Measurements from ENCODE around the gene ERF.

Gene ERF

DNA sequence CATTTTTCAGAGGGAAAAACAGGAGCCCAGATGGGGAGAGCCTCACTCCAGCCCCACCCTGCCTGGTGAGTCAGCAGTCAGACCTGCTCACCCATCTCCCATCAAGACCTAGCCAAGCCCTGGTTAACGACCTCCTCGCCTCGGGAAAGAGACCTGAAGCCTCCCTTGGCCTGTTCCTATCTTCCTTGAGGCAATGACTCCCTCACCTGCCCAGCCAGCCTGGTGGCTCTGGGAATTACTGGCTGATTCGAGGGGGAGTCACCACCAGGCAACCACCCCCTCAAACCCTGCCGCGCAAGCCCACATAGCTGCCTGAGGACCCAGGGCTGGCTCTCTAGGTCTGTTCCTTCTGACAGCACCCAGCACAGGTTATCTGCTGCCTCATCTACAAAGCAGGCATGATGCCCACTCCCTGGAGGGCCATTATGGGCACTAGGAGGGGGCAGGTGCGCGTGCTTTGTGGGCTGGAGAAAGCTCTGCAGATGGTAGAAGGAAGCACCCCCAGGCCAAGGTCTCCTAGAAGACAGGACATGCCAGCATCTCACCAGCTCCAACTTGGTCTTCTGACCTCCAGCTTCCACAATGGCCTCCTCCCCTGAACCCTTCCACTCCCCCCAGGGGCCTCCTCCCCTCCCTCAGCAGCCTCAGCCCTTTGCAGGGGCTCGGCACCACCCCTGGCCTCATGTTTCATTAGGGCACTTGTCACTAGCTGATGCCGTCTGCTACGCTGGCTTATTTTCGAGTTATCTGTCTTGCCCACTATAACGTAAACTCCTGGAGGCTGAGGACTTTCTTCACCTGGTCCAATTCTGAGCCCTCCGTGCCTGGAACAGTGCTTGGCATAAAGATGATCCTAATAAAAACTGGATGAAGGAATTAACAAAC, 47.8 kb downstream of the ERF start:
- intact Hi-C loops (cut with DNase I), result no loop called here
- peak in 11 of 42 donors; percentile 18 to 62 (median 29) for DNase-seq

DNA sequence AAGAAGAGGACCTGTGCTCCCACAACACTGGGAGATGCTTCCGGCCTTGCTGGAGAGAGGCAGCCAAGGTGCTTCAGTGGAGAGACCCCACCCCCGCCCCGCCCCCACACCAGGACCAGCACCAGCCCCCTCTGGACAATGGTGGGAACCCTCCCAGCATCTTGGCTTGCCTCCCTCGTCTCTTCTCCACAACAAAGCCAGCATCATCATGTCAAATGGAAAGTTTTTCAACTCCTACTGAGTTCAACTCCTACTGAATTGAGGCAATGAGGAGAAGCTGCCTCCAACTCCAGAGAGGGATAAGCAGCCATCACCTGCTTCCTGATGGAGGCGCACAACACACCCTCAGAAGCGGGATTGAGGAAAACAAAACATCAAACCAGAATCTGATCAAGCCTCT, 50.3 kb downstream of the ERF start:
- intact Hi-C loops (cut with DNase I), result no loop called here
- no peak for DNase-seq

DNA sequence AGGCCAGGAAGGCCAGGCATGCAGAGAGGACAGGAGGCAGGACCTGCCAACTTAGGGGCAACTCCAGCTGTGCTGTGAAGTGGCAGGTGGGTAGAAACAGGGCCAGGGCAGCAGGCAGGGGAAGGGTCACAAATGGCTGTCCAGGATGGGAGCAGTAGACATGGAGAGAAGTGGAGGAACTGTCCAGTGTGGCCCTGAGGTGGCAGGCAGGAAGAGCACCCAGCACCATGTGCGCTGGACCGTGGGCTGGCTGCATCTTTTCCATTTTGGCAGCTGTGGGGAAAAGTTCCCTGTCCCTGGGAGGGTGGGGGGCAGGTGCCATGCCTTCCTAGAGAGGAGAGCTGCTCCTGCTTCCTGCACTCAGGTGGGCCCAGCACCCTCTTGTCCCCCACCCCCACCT, 51.2 kb downstream of the ERF start:
- intact Hi-C loops (cut with DNase I), result no loop called here
- DNase-seq, result no peak

DNA sequence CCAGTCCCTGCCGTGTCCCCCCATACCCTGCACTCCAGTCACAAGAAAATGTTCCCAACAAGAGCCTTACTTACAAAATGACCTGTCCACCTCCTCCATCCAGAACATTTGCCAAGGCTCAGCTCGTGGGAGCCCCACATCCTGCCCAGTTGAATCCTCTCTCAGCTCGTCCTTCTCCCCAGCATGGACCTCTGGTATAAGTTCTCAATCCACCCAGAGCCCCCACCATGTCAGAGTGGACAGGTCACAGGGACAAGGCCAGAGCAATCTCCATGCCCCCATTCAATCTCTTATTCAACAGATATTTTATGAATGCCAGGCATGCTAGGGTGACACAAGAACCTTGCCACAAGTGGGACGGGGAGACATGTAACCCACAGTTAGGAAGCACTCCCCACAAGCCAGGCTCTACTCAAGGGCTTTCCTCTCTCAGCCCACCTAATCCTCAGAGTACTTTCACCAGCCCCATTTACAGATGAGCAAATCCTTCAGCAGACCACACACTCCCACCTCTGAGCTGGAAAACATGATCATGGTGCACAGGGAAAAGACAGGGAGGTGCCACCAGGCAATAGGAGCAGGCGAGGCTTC, 52.5 kb downstream of the ERF start:
- no peak for DNase-seq
- intact Hi-C loops (cut with DNase I), result no loop called here

DNA sequence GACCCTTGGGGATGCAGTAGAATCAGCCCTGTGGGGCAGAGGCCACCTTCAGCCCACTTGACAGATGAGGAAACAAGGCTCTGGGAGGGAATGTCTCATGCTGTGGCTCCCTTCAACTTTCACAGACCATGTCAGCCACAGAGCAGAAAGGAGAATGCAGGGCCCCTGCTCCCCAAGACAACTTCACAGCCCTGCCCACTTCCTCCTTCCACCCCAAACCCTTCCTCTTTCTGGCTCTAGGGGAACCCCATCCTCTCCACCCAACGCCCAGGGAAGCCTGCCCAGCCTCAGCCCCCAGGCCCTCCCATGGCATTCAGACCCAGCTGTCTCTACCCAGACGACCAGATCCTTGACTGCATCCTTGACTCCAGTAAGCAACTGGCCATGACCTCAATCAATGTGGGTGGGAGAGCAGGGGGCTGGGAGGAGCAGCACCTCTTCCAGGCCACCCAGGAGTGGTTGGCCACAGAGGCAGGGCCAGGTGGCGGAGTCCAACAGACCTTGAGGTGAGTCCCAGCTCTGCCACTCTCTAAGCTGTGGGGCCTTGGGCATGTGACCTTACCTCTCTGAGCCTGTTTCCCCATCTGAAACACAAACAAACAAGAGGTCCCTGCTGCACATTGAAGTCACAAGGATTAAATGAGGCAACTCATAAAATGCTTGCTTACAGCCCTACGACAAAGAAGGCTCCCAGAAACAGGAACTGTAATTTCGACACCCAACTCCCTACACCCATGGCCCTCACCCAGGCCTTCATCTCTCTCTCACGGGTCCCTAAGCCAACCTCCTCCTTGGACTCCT, 53.2 kb downstream of the ERF start:
- peak in 18 of 42 donors; percentile 16 to 60 (median 36) for DNase-seq
- intact Hi-C loops (cut with DNase I), result no loop called here

DNA sequence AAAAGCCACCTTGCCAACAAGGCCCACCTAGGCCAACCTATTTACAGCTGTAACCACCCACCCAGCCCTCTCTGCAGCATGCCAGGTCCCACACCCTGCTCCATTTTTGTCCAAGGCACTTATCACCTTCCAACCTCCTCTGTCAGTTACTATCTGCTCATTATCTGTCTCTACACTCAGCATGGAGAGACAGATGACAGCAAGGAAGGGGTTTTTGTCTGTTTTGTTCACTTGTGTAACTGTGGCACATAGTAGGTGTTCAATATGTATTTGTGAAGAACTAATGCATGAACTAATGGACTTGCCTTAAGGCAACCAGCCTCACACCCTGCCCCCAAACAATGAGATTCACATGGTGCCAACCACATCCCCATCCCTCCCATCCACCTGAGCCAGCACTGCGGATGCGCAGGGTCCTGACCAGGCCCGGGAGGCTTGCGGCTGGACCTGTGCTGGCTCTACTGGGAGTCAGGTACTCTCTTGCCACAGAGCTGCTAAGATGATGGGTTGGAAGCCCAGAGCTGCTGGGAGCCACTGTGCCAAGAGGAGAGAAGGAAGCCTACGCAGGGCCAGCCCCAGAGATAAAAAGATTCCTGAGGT, 54.7 kb downstream of the ERF start:
- intact Hi-C loops (cut with DNase I), result no loop called here
- no peak for DNase-seq

DNA sequence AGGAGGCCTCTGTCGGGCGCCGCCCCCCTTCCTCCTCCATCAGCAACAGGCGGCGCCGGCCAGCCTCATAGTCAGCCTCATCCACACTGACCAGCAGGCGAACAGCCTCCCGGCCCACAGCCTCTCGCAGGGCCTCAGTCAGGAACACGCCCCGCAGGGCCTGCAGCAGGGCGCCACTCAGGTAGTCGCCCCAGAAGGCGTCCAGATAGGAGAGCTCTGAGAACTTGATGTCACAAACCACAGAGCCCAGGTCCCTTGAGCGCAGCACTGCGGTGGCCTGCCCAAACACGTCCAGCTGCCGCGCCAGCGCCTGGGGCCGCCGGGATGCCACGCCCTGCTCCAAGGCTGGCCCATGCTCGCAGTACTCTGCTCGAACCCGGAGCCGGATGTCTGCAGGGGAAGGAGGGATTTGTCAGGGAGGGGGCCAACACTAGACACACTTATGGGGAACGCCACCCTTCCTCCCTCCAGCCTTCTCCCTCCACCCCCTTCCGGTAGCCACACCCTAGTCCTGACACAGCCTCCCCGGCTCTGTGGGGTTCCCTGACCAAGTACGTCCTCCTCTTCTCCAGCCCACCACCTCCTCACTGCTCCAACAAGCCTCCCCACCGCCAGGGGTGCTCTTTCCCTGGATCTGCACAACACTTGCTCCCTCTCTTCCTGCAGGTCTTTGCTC, 55.4 kb downstream of the ERF start:
- no peak for DNase-seq
- intact Hi-C loops (cut with DNase I), result no loop called here

DNA sequence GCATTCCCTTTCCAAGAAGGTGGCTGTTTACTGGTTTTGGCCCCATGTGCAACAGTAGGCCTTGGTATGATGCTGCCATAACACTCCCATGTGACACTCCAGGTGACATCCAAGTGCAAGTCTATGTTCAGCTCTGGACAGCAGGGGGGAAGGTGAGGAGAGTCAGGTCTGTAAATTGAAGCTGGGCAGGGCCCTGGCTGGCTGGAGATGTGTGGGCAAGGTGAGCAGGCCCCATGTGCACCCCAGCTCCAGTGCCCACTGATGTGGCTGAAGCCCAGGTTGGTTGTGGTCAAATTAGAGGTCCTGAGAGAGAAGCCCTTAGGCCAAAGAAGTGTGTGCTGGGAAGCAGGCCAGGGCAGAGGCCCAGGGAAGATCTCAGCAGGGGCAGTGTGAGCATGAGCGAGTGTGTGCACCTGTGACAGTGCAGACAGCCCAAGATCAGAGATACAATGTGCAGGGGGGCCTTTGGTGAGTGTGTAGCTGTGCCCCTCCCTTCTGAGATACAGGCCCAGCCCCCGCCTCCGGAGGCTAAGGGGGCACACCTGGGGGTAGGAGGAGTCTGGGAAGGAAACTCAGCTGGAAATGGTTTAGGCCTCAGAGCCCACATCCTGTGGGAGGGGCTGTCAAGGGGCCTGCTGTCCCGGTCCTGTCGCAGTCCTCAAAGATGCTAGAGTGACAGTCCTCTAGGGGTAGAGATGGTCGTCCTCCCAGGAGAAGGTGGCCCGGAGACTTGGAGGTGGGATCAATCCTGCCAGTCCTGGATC, 56.1 kb downstream of the ERF start:
- DNase-seq, result peak in 1 of 42 donors; percentile 17
- intact Hi-C loops (cut with DNase I), result no loop called here

All from head of caudate nucleus (tissue), 42 donors.